ENCODE results near the gene ZNF813.
"Not testable (repeated sequence)": the region's sequence is repeated elsewhere in the genome, so short reads cannot be mapped to it uniquely, and the experiment has no call there.

Gene ZNF813

GRCh38 chr19:53483751-53484150 is 16.2 kb downstream of the ZNF813 start:
- DNase-seq (ENCODE audit: low read depth in 2 of 2), result not testable (repeated sequence)

- DNase-seq (ENCODE audit: low read depth in 2 of 2), result no peak
Measured at GRCh38 chr19:53485046-53486004, 17.8 kb downstream of the ZNF813 start.

- DNase-seq (ENCODE audit: low read depth in 2 of 2), result no peak
Measured at GRCh38 chr19:53492153-53492552, 24.6 kb downstream of the ZNF813 start.

- DNase-seq (ENCODE audit: low read depth in 2 of 2), result not testable (repeated sequence)
Measured at GRCh38 chr19:53497311-53498023, 29.9 kb downstream of the ZNF813 start.

- not testable (repeated sequence) for DNase-seq (ENCODE audit: low read depth in 2 of 2)
Measured at GRCh38 chr19:53498024-53498395, 30.5 kb downstream of the ZNF813 start.

GRCh38 chr19:53503151-53503550 is 35.6 kb downstream of the ZNF813 start:
- DNase-seq (ENCODE audit: low read depth in 2 of 2), result not testable (repeated sequence)

- not testable (repeated sequence) for DNase-seq (ENCODE audit: low read depth in 2 of 2)
Measured at GRCh38 chr19:53503671-53504364, 36.3 kb downstream of the ZNF813 start.

- DNase-seq (ENCODE audit: low read depth in 2 of 2), result not testable (repeated sequence)
Measured at GRCh38 chr19:53504365-53504703, 36.8 kb downstream of the ZNF813 start.

- DNase-seq (ENCODE audit: low read depth in 2 of 2), result no peak
Measured at GRCh38 chr19:53504885-53505284, 37.4 kb downstream of the ZNF813 start.

GRCh38 chr19:53506728-53507127 is 39.2 kb downstream of the ZNF813 start:
- no peak for DNase-seq (ENCODE audit: low read depth in 2 of 2)

- no peak for DNase-seq (ENCODE audit: low read depth in 2 of 2)
Measured at GRCh38 chr19:53507523-53508442, 40.2 kb downstream of the ZNF813 start.

GRCh38 chr19:53509443-53509842 is 41.9 kb downstream of the ZNF813 start:
- DNase-seq (ENCODE audit: low read depth in 2 of 2), result no peak

GRCh38 chr19:53509845-53510244 is 42.3 kb downstream of the ZNF813 start:
- DNase-seq (ENCODE audit: low read depth in 2 of 2), result no peak

- no peak for DNase-seq (ENCODE audit: low read depth in 2 of 2)
Measured at GRCh38 chr19:53511357-53511756, 43.8 kb downstream of the ZNF813 start.

- peak; percentile 22 to 23 for DNase-seq (ENCODE audit: low read depth in 2 of 2)
Measured at GRCh38 chr19:53511933-53512374, 44.4 kb downstream of the ZNF813 start.

GRCh38 chr19:53515047-53515446 is 47.5 kb downstream of the ZNF813 start:
- not testable (repeated sequence) for DNase-seq (ENCODE audit: low read depth in 2 of 2)

GRCh38 chr19:53517114-53517741 is 49.7 kb downstream of the ZNF813 start:
- no peak for DNase-seq (ENCODE audit: low read depth in 2 of 2)

GRCh38 chr19:53518121-53518520 is 50.6 kb downstream of the ZNF813 start:
- no peak for DNase-seq (ENCODE audit: low read depth in 2 of 2)

GRCh38 chr19:53518716-53519115 is 51.2 kb downstream of the ZNF813 start:
- DNase-seq (ENCODE audit: low read depth in 2 of 2), result no peak

GRCh38 chr19:53519446-53519845 is 51.9 kb downstream of the ZNF813 start:
- no peak for DNase-seq (ENCODE audit: low read depth in 2 of 2)

GRCh38 chr19:53520163-53520546 is 52.6 kb downstream of the ZNF813 start:
- no peak for DNase-seq (ENCODE audit: low read depth in 2 of 2)

Measured in stimulated activated CD8-positive, alpha-beta memory T cell treated with anti-CD3 and anti-CD28 coated beads, Interleukin-2, amount 100 ng/mL, for 1 hour (primary cell).